ENCODE measurements around the gene PTGES3L.

The PTGES3L gene

DNA sequence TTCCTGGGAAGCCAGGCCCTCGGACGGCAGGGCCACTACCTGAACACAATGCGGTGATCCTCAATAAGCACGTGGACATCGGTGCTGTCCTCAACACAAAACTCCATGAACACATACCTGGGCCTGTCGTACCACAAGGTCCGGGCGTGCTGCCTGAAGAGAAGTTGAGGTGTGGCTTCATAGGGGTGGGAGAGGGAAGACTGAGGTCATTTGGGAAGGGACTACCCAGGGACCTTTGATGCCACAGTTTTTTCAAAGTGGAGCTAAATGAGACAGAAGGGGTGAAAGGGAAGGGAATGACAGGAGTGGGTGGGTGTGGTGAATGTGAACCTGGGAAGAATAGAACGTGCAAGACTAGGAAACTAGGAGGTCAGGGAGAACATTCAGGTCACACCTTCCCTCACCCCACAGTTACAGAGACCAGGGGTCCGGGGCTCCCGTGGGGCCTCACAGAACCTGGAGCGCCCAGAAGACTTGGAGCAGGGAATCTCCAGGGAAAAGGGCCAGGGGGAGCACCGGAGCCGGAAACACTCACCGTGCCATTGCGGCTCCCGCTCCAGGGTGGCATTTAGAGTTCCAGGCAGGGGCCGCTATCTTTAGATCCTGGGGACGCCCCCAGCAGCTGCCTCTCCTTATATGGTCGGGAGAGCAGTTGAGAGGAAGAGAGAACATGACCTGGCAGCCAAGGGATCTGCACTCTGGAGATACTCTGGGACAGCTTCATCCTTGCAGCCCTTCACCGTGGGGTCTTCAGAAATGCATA lies at the start of gene PTGES3L:
Gene PTGES3L, minus strand, starts transcription at position 570 of the 763 bp plus-strand sequence. Its CDS starts 27 bp downstream, at position 543.
- DNase-seq (ENCODE audit: low read depth): no peak

DNA sequence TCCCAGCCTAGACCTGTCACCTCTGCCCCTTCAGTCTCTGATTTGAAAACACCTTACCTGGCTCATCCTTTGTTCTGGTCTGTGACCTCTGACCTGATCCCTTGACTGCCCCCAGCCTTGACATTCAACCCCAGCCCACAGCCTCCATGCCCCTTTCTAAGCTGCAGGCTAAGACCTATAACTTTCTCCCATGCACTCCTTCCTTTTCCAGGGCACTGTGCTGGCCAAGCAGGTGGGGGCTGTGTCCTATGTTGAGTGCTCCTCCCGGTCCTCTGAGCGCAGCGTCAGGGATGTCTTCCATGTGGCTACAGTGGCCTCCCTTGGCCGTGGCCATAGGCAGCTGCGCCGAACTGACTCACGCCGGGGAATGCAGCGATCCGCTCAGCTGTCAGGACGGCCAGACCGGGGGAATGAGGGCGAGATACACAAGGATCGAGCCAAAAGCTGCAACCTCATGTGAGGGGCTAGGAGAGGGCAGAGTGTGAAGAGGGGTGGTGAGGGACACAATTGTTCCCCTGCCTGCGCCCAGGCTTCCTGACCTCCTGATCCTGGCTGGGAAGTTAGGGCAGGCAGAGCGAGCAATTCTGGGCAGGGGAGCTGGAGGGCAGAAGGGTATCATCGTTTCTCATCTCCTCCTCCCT lies 48.5 kb upstream of the PTGES3L start:
- no peak for DNase-seq (ENCODE audit: low read depth)

DNA sequence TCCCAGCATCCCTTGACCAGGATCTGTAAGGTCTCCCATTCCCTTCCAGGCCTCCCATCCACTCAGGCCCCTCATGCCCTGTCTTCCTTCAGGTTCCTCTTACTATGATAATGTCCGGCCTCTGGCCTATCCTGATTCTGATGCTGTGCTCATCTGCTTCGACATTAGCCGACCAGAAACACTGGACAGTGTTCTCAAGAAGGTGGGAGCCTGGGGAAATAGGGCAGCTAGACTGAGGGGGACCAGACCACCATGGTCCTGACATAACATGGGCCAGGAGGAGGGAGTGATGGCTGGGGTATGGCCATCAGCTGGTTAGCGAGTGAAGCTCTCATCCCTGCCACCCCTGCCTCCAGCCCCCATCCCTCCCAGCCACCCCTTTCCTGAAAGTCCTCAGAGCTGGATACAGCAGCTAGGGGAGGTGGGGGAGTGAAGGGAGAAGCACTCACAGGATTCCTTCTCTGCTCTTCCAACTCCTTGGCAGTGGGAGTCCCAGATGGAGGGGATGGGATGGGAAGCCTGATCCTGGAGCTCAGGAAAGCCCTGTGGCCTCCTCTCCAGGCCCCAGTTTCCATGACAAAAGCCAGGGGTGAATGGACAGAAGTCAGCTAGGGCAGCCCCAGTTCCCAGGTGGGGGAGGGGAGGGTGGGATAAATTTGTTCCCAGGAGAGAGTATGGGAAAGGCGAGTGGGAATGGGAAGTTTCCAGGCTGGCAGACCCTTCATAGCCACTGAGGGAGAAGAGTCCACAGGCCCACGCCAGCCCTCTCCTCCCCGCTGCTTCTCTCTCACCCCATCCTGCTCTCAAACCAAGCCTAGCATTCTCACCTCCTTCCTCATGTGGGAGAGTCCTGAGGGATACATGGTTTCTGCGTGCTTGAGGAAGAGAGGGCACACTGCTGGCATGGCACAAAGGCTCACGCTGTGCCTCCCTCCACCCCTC lies 47.5 kb upstream of the PTGES3L start:
- DNase-seq (ENCODE audit: low read depth): no peak

DNA sequence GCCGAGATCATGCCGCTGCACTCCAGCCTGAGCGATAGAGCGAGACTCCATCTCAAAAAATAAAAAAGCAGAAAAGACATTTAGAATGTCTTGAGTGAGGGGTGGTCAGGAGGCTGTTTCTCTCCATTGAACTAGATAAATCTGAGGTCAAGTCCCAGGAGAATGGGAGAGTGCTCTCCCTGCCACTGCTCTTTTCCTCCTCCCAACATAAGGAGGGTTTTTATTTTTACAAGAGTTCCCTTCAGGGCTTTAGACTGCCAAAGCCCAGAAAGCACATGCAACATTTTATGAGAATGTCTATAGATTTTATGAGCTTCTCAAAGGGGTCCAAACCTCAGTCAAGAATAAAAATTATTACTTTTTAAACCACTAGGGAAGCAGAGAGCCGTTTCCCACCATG lies 46.7 kb upstream of the PTGES3L start:
- DNase-seq (ENCODE audit: low read depth): no peak

DNA sequence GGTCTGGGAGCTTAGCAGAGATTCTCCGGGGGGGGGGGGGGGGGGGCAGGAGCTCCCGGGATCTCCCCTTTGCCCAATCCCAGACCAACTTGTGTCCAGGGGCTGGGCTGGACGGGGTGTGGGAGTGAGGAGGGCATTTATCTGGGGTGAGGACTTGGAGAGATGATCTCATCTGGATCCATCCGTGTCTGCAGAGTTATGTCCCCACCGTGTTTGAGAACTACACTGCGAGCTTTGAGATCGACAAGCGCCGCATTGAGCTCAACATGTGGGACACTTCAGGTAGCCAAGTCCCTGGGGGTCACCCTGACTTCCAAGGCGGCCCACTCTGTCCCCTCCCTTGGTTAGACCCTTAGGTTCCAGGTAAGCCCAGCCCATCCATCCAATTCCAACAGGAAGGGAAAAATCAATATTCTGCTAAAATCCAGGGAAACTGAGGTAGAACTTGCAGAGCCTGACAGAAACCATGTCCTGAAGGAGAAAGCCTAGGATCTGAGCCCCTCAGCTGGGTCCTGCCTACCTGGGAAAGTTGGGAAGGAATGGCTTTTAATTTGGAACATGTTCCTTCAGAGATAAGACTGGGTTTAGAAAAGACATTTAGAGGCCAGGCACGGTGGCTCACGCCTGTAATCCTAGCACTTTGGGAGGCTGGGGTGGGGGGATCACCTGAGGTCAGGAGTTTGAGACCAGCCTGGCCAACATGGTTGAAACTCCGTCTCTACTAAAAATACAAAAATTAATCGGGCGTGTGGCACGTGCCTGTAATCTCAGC lies 46.1 kb upstream of the PTGES3L start:
- DNase-seq (ENCODE audit: low read depth): no peak

DNA sequence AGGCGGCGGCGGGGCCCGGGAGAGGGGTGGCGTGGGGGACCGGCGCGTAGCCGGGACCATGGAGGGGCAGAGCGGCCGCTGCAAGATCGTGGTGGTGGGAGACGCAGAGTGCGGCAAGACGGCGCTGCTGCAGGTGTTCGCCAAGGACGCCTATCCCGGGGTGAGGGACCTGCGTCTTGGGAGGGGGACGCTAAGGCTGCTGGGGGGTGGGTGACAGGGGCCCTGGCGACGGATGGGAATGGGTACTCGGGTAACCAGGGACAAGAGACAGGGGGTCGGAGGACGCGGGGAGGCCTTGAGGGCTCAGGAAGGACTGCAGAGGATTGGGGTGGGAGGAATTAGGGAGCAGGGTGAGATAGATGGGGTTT lies 45.4 kb upstream of the PTGES3L start:
- DNase-seq (ENCODE audit: low read depth): no peak

DNA sequence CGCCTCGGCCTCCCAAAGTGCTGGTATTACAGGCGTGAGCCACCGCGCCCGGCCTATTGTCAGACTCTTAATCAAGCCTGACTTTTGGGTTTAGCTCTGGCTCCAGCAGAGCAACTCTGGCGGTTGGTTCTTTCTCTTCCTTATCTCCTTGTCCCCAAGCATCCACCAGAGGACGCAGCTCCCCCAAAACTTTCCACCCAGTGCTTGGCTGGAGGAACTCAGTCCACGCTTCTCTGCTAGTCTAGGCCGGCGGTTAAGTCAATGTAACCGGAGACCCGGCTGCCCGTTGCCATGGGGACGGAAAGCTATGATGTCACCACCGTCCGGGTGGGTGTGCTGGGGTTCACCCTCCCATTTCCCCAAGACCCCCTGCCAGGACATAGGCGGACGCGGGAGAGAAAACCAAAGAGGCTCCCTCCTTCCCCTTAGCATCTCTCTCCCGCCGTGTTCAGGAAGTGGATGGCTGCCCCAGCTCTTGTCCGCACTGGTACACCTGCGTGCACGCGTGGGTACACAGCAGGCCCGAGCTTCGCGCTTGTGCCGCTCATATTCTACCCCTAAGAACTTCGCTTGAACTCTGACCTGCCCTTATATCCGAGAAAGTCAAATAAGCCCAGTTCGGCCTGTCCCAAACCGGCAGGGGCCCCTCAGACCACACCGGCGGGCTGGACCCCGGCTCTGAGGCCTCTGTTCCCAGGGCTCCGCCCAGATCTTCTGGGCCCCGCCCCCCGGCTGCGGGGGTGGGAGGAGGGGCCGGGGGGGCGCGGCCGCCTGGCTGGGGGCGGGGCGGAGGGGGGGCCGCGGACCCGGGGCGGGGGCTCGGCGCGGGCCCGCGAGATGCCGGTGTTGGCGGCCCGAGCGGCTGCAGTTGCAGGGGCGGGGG lies 44.8 kb upstream of the PTGES3L start, which contains the start of gene RND2:
Gene RND2, plus strand, starts transcription at position 825 of the 883 bp plus-strand sequence. CDS start 117 bp downstream, outside the sequence.
- DNase-seq (ENCODE audit: low read depth): peak; percentile 58

DNA sequence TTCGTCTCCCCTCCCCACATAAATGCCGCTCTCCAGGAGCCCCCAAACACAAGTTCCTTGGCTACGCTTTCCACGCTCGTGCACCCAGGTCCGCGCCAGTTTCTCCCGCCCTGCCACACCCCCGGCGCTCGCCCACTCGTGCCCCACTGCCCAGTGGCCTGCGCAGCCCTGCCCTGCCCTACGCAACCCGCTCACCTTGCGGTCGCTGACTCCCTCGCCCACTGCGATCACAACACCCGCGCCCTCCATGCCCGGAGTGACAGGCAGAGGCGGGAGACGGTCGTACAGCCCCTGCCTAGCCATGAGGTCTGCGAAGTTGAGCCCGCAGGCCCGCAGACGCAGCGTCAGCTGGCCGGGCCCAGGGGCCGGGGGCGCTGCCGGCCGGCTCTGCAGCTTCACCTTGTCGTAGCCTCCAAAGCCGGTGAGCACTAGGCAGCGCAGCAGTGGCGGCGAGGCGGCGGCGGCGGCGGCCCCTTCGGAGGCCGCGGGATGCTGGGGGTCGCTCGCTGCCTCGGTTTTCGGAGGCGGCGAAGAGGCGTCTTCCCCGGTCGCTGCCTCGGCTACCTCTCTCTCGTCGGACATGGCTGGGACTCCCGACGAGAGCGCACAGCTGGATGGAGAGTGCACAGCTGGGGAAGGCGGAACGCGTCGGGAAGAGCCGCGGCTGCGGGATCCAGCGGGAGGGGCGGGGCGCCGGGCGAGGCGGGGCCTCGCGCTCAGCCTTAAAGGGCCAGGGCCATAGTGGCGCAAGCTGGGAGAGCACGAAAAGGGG lies 42.0 kb upstream of the PTGES3L start, which contains the start of gene VAT1:
Gene VAT1, minus strand, starts transcription at position 645 of the 772 bp plus-strand sequence. Its CDS starts 63 bp downstream, at position 582.
- DNase-seq (ENCODE audit: low read depth): peak; percentile 38

DNA sequence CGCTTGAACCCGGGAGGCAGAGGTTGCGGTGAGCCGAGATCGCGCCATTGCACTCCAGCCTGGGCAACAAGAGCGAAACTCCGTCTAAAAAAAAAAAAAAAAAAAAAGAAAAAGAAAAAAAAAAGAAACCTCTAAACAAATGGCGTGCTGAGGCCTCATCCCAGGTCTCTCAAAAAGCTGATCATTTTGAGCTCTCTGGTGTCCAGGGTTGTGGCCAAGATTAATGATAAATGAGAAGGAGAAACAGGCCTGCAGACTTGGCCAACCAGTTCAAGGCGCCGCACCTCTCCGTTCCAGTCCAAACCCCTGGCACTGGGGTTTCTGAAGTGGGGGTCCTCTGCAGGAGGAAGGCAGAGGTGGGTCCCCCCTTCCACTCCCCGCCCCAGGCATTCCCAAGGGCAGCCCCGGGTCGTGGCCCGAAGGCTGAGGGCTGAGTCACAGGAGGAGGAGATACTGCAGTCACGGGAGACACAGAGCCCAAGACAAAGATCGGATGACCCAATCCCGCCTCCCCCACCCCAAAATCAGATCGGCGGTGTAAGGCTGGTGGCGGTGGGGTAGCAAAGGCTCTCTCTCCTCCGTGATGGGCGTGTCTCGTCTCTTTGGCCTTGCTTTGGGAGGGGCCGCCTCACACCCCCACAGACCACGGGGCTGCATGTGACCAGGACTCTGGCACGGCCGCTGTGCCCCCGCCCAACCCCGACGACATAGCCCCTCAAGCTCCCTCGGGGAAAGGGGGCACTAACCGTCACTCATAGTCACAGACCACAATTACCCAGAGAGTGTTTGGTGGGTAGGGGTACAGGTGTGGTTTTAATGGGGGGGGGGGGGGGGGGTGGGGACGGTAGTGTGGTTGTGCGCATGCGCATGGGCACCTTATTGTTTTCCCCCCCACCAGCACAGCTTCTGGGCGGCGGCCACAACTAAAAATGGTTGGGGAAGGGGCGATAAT lies 41.2 kb upstream of the PTGES3L start:
- DNase-seq (ENCODE audit: low read depth): no peak

DNA sequence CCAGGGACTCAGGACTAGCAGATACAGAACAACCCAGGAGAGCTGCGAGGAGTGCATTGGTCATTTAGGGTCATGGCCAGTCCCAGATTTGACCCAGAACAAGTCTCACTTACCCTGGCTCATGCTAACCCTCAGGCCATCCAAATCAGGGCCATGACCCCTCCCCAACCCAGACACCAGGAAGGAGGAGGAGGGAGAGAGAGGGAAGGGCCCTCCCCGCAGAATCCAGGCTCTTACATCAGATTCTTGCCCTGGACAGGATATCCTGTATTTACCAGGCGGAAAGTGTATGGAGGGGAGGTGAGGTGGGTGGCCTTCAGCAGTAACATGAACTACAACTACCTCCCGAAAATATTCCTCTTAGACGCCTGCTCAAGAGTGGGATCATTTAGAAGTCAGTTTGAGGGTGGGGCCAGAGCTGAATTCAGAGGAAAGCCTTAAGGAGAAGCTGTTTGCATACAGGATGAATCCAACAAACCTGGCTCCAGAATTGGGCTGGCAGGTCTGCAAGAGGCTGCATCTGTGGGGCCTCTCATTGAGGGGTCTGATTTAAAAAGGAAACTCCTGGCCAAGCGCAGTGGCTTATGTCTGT lies 40.2 kb upstream of the PTGES3L start:
- no peak for DNase-seq (ENCODE audit: low read depth)

DNA sequence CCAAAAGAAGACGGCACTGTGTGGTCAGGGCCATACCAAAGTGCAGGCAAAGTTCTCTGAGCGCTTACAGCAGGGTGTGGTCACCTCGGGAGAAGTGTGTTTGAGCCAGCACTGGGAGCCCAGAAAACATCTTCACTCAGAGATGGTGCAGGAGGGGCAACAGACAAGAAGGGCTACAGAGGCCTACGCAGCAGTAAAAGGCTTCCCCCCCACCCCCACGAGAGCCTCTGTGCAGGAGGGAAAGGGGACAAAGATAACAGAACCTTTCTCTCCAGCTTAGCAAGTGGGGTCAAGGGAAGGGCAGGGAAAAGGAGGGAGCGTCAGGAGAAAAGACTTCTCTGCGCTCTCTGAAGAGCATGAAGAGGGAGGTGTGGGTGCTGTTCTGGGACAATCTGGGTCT lies 39.5 kb upstream of the PTGES3L start:
- DNase-seq (ENCODE audit: low read depth): no peak

DNA sequence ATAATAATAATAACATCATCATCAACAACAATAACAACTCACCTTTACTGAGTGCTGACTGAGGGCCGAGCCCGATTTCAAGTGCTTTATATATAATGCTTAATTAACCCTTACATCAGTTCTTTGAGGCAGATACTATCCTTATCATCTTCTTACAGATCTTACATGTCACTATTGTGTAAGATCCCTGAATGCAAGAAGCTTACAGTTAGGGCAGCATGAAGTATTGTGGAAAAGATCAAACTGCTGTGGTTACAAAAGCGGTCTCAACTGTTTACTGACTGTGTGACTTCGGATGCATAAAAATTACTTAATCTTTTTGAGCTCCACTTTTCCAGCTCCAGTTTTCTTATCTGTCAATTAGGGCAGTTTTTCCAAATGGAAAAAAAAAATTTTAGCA lies 39.1 kb upstream of the PTGES3L start:
- no peak for DNase-seq (ENCODE audit: low read depth)

DNA sequence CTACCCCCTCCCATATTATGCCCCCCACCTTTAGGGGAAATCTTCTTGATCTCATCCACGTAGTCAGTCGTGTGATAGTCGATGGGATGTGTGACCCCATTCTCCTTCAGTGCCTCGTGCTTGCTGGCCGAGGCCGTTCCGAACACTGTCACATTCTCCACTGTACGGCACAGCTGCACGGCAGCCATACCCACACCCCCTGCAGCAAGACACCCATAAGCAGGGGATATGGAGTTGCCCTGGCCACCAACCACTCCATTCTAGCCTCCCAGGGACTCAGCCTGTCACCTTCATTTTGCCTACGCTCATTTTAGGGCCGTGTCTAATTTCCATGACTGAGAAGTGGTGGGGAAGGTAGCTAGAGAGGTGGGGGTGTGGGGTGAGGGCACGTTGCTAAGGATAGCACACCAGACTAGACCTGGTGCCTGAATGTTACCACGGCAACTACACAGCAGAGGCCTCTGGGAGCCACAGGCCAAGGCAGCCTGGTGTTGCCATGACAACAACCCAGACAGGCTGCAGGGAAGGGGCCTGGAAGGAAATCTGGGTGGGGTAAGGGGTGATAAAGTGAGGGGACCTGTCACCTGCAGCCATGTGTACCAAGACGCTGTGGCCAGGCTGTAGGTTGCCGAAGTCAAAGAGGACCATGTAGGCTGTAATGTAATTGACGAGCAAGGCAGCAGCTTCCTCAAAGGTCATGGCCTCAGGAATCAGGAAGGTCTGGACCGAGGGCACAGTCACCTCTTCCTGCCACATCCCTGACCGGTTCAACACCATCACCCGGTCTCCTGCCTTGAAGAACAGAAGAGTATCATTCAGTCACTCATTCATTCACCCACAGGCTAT lies 38.4 kb upstream of the PTGES3L start:
- DNase-seq (ENCODE audit: low read depth): no peak

DNA sequence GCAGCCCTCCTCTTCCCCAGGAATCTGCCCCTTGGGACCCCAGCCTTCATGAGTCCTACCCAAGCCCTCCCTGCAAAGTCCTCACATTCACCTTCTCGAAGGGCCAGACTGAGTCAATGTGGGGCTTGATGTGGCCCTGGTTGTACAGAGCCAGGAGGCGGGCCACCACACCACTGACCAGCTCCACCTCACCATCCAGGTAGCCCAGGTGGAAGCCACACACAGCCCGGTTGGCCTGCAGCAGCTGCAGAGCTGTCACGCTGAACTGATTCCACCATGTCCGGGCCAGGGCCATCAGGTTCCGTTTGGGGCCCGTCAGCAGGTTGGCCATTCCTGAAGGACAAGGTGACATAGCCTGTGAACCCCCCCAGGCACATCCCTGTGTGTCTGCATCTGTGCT lies 36.3 kb upstream of the PTGES3L start:
- no peak for DNase-seq (ENCODE audit: low read depth)

DNA sequence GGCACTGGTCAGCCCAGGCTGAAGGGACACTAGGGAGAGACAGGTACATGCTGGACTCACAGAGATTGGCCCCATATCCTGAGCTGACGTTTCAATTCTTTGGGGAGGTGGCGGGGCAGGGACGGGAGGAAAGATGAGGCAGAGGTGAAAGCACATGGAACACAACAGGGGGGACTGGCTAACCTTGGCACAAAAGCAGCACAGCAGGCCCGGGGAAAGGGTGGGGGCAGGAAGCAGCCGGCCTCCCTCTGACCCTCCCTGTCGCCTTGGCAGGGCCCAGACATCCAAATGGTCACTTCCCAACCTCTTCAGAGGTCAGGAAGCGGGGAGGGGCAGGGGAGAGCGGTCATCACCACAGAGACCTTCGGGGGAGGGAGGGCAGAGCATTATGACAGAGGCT lies 35.7 kb upstream of the PTGES3L start:
- no peak for DNase-seq (ENCODE audit: low read depth)

DNA sequence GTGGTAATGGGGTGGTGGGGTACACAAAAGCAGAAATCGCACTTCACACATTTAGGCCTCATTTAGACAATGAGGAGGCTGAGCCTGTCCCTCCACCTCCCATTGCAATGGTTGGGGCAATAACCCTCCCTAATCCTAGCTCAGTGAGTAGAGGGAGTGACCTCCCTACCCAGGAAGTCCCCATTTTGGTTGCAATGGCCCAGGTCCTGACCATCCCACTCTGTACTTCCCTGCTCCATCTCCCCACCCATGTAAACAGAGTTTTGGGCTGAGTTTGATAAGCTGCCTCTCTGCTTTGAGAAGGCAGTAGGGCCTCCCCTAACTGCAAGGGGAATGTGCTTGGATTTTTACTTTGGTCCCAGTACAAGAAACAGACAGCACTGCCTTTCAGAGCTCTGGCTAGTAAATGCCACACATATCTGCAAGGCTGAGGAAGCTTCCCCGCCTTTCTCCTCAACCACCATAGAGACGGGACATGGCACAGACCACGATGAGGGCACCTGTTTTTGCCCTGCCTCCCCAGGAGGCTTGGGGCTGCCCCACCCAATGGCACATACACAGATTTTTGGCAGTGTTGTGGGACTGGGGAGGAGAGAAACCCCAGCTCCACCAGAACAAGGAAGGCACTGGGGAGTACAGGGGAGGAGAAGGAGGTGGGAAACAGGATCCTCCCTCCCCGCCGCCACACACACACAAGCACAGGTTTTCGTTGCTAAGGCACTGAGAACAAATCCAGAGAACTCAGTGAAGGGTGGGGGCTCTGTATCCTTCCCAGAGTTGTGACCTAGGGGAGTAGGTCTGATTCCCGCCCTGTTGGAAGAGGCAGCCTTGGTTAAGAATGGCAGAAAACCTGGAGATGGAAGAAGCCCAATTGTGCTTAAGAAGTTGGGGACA lies 35.0 kb upstream of the PTGES3L start:
- DNase-seq (ENCODE audit: low read depth): no peak
